ENCODE measurements around the gene ITFG1. TPM values are rescaled to one million over a fixed set of nuclear protein-coding genes. Genes with fewer than 3 reads are reported as not detected.

ITFG1 gene
- 15.0 TPM for polyA plus RNA-seq (2013, experiment 1 of 2)
- polyA plus RNA-seq (2013, experiment 2 of 2) = 20.3 TPM

GRCh38 chr16:47460711-47461597 is at the start of gene ITFG1, which contains the start of gene PHKB:
TSS of gene ITFG1 (minus strand) at chr16:47461063. CDS start at chr16:47461045, 18 bp downstream.
TSS of gene PHKB (plus strand) at chr16:47461331. CDS start at chr16:47461351, 20 bp downstream.
- Histone ChIP-seq H3K27me3 (ENCODE audit: insufficient read depth, low read length) (no peaks in the 10 kb centered on the region), H3K9me3 (ENCODE audit: insufficient read depth, low read depth, low read length) (no peaks in the 10 kb centered on the region), H3K27ac (ENCODE audit: low read depth, low read length) (peak within 1 kb of the TSS; percentile 100), H3K36me3 (ENCODE audit: insufficient read depth, low read length) (peaks cover 21% of the 10 kb centered on the region), H3K4me3 (ENCODE audit: low read length) (peak within 1 kb of the TSS; percentile 96), H3K9ac (ENCODE audit: low read depth, low read length) (peak within 1 kb of the TSS; percentile 97), H3K4me1 (ENCODE audit: insufficient read depth, low read length) (peaks cover 37% of the 10 kb centered on the region)
- WGBS = under 1% methylated on average over 82 of the region's 82 CpGs

DNA sequence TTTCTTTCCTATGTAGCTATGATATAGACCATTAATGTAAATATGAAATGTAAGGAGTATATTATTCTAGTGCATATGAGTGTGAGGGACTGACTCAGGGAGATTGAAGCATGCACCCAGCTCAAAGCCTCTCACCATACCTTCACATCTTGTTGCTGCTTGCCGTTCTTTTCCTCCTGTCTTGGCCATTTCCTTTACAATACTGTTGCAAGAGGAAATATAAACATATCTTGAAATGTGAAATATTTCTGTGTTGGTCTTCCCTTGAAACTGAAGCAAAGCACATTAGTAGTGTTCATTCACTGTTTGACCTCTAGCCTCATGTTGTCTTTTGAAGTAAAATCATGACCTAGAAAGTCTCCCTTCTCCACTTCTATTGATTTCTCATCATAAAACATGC is 46.8 kb upstream of the ITFG1 start:
- 86% methylated on average over 1 of the region's 1 CpG for WGBS
- Histone ChIP-seq H3K9me3 (ENCODE audit: insufficient read depth, low read depth, low read length) (no peaks in the 10 kb centered on the region), H3K27me3 (ENCODE audit: insufficient read depth, low read length) (no peaks in the 10 kb centered on the region), H3K4me3 (ENCODE audit: low read length) (no peak overlapping the region), H3K4me1 (ENCODE audit: insufficient read depth, low read length) (peaks cover 5% of the 10 kb centered on the region), H3K9ac (ENCODE audit: low read depth, low read length) (no peak overlapping the region), H3K27ac (ENCODE audit: low read depth, low read length) (no peak overlapping the region), H3K36me3 (ENCODE audit: insufficient read depth, low read length) (peaks cover 32% of the 10 kb centered on the region)

DNA sequence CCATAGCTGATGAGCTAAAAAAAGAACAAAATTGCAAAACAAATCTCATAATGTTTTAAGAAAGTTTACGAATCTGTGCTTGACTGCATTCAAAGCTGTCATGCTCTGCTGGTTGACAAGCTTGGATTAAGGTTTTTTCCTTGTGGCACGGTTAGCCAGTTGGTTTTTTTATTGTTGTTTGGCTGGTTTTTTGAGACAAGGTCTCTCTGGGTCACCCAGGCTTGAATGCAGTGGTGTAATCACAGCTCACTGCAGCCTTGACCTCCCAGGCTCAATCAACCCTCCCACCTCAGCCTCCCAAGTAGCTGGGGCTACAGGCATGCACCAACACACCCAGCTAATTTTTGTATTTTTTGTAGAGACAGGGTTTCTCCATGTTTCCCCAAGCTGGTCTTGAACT is 45.9 kb upstream of the ITFG1 start:
- Histone ChIP-seq H3K36me3 (ENCODE audit: insufficient read depth, low read length) (peaks cover 27% of the 10 kb centered on the region), H3K9me3 (ENCODE audit: insufficient read depth, low read depth, low read length) (no peaks in the 10 kb centered on the region), H3K4me3 (ENCODE audit: low read length) (no peak overlapping the region), H3K27me3 (ENCODE audit: insufficient read depth, low read length) (no peaks in the 10 kb centered on the region), H3K27ac (ENCODE audit: low read depth, low read length) (no peak overlapping the region), H3K9ac (ENCODE audit: low read depth, low read length) (no peak overlapping the region), H3K4me1 (ENCODE audit: insufficient read depth, low read length) (peaks cover 5% of the 10 kb centered on the region)
- WGBS = 97% methylated on average over 2 of the region's 2 CpGs

DNA sequence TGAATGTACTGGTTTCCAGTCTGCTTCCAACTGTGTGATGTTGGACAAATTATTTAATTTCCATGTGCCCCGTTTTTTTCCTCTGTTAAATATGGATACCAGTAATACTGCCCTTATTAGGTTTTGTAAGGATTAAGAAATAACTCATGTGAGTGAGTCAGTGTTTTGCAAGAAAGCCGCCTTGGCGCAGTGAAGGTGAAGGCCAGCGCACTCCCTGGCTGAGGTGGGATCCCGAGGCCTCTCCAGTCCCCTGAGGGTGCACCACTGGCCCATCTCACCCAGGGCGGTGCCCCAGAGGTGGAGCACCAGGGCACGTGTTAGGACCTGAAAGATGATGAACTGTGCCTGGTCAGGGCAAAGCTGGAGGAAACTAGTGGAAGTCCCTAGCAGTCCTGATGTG is 43.7 kb upstream of the ITFG1 start:
- H3K36me3 ChIP-seq (ENCODE audit: insufficient read depth, low read length) = peaks cover 41% of the 10 kb centered on the region
- H3K27me3 ChIP-seq (ENCODE audit: insufficient read depth, low read length) = no peaks in the 10 kb centered on the region
- H3K27ac ChIP-seq (ENCODE audit: low read depth, low read length) = no peak overlapping the region
- no peaks in the 10 kb centered on the region for H3K9me3 ChIP-seq (ENCODE audit: insufficient read depth, low read depth, low read length)
- H3K4me3 ChIP-seq (ENCODE audit: low read length) = no peak overlapping the region
- WGBS = 96% methylated on average over 7 of the region's 7 CpGs
- no peak overlapping the region for H3K9ac ChIP-seq (ENCODE audit: low read depth, low read length)
- H3K4me1 ChIP-seq (ENCODE audit: insufficient read depth, low read length) = no peaks in the 10 kb centered on the region; the same call in 1 of the 2 replicates

DNA sequence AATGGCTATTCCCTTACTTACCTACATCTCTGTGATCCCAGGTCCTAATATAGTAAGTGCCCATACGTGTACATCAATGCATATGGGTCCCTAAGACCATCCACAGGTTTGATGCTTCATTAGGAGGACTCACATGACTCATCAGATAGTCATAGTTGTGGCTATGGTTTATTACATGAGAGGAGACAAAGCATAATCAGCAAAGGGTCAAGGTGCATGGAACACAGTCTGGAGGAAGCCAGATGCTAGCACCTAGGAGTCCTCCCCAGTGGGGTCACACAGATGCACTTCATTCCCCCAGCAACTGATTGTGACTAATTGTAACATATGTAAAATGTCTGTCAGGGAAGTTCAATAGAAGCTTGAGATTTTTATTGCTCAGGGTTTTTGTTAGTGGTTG is 43.1 kb upstream of the ITFG1 start:
- Histone ChIP-seq H3K27me3 (ENCODE audit: insufficient read depth, low read length) (no peaks in the 10 kb centered on the region), H3K27ac (ENCODE audit: low read depth, low read length) (no peak overlapping the region), H3K4me3 (ENCODE audit: low read length) (no peak overlapping the region), H3K4me1 (ENCODE audit: insufficient read depth, low read length) (no peaks in the 10 kb centered on the region; the same call in 1 of the 2 replicates), H3K9ac (ENCODE audit: low read depth, low read length) (no peak overlapping the region), H3K9me3 (ENCODE audit: insufficient read depth, low read depth, low read length) (no peaks in the 10 kb centered on the region), H3K36me3 (ENCODE audit: insufficient read depth, low read length) (peaks cover 46% of the 10 kb centered on the region)
- 97% methylated on average over 1 of the region's 1 CpG for WGBS

- Histone ChIP-seq H3K27ac (ENCODE audit: low read depth, low read length) (no peak overlapping the region), H3K9me3 (ENCODE audit: insufficient read depth, low read depth, low read length) (no peaks in the 10 kb centered on the region), H3K9ac (ENCODE audit: low read depth, low read length) (no peak overlapping the region), H3K4me1 (ENCODE audit: insufficient read depth, low read length) (peaks cover 4% of the 10 kb centered on the region; the same call in 1 of the 2 replicates), H3K4me3 (ENCODE audit: low read length) (no peak overlapping the region), H3K27me3 (ENCODE audit: insufficient read depth, low read length) (no peaks in the 10 kb centered on the region), H3K36me3 (ENCODE audit: insufficient read depth, low read length) (peaks cover 43% of the 10 kb centered on the region)
- 94% methylated on average over 9 of the region's 9 CpGs for WGBS
Measured at GRCh38 chr16:47499700-47500264, 38.9 kb upstream of the ITFG1 start.

DNA sequence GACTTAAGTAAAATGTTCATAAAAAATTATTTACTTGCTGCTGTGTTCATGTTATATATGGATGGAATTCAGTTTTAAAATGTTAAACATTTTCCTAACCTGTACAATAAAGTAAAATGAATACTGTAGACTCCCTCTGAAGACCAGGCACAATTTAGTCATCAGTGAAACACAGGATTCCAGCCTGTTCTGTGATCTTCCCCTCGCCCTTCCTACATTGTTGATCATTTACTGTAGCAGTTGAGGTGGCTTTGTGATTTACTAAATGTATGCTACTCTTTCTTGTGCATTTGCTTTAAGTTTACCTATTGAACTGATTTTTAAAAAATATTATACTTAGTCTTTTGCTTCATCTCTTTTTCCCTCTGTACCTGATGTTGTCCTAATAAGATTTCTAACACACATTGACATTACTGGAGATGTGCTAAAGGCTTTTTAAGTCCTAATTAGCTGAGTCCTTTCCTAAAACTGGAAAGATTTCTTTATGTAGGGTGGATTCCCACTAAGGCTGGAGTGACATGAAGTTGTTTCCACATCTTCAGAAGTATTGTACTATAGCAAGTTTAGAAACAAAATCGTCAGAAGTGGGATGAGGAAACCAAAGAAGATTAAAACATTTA is 38.3 kb upstream of the ITFG1 start:
- no peaks in the 10 kb centered on the region for H3K27me3 ChIP-seq (ENCODE audit: insufficient read depth, low read length)
- H3K27ac ChIP-seq (ENCODE audit: low read depth, low read length) = no peak overlapping the region
- H3K9me3 ChIP-seq (ENCODE audit: insufficient read depth, low read depth, low read length) = no peaks in the 10 kb centered on the region
- H3K9ac ChIP-seq (ENCODE audit: low read depth, low read length) = no peak overlapping the region
- 90% methylated on average over 2 of the region's 2 CpGs for WGBS
- H3K36me3 ChIP-seq (ENCODE audit: insufficient read depth, low read length) = peaks cover 40% of the 10 kb centered on the region
- peaks cover 4% of the 10 kb centered on the region; the same call in 1 of the 2 replicates for H3K4me1 ChIP-seq (ENCODE audit: insufficient read depth, low read length)
- no peak overlapping the region for H3K4me3 ChIP-seq (ENCODE audit: low read length)

DNA sequence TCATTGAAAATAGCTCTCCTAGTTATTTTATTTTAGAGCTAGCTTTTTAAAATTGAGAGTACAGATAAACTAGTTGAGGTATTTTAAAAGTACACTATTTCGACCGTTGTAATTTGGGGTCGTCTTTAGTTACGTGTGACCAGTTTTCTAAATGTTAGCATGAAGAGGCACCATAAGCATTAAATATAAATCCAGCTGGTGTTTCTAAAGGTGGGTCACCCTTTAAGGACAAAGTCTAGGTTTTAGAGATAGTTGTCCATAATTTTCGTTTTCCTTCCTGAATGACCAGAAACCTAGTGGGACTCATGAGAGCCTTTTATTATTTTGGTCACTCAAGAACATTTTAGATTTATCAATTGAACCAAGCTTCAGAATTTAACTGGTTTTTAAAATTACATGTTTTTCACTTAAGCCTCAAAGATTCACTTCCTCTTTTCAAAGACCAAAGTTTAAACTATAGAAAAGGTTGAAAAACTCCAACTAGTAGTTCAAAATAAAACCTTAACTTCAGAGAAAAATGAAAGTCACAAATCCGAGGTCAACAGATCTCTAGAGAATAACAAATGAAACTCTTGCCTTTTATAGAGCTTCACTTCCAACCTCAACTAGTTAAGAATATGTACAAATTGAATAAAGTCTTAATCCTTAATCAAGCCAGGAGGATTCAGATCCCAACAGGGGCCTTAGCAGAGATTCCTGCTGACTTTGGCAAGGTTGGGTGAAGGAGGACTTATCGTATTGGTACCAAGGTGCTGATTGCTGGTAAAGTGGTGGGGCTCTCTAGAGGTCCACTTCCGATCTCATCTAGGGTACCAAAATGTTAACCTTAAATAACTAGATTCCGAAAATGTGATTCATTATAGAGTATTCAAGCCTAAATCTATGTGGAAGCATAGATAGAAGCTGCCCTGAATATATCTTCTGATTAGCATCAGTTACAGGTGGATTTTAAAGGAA is 32.8 kb upstream of the ITFG1 start:
- no peak overlapping the region for H3K4me3 ChIP-seq (ENCODE audit: low read length)
- no peak overlapping the region for H3K9ac ChIP-seq (ENCODE audit: low read depth, low read length)
- H3K4me1 ChIP-seq (ENCODE audit: insufficient read depth, low read length) = peaks cover 22% of the 10 kb centered on the region
- no peaks in the 10 kb centered on the region for H3K27me3 ChIP-seq (ENCODE audit: insufficient read depth, low read length)
- peaks cover 10% of the 10 kb centered on the region; the same call in 1 of the 2 replicates for H3K36me3 ChIP-seq (ENCODE audit: insufficient read depth, low read length)
- WGBS = 94% methylated on average over 9 of the region's 9 CpGs
- peaks cover 28% of the 10 kb centered on the region for H3K9me3 ChIP-seq (ENCODE audit: insufficient read depth, low read depth, low read length)
- no peak overlapping the region for H3K27ac ChIP-seq (ENCODE audit: low read depth, low read length)

- Histone ChIP-seq H3K27me3 (ENCODE audit: insufficient read depth, low read length) (no peaks in the 10 kb centered on the region), H3K9me3 (ENCODE audit: insufficient read depth, low read depth, low read length) (peaks cover 35% of the 10 kb centered on the region), H3K36me3 (ENCODE audit: insufficient read depth, low read length) (peaks cover 7% of the 10 kb centered on the region; the same call in 1 of the 2 replicates), H3K4me3 (ENCODE audit: low read length) (no peak overlapping the region), H3K4me1 (ENCODE audit: insufficient read depth, low read length) (peaks cover 22% of the 10 kb centered on the region), H3K9ac (ENCODE audit: low read depth, low read length) (no peak overlapping the region), H3K27ac (ENCODE audit: low read depth, low read length) (peak overlapping the region; percentile 28; the same call in 1 of the 2 replicates)
- 80% methylated on average over 10 of the region's 10 CpGs for WGBS
Measured at GRCh38 chr16:47492428-47493377, 31.8 kb upstream of the ITFG1 start.

All from HUES64 (cell line).